Suprapubic skin (tissue), 3 donors: Measurements from ENCODE around the gene HACD1.

ENCODE experiments used
- EP300 ChIP-seq: sonication (generic); formaldehyde crosslinking; IDR thresholded peaks from one replicate; pipeline ENCODE4 v1.6.1; 2017; ENCODE audit warnings: antibody characterized with exemption
- POLR2A ChIP-seq, 2 donors: fragments of 450-650 bp; IDR thresholded peaks; one replicate each; pipeline ENCODE4 v1.6.1; 2017; ENCODE audit warnings: antibody characterized with exemption in 2 of 2, mild to moderate bottlenecking in 2 of 2, moderate library complexity in 2 of 2
- TF ChIP-seq, protein P1 (sequence below), 2 donors: fragments of 200-600 bp in 1 of 2; fragments of 450-650 bp in 1 of 2; sonication (generic) in 1 of 2; IDR thresholded peaks; one replicate each; pipeline ENCODE4 v1.5.1; 2016 to 2019; ENCODE audit warnings: antibody characterized with exemption in 2 of 2, mild to moderate bottlenecking in 1 of 2, moderate library complexity in 1 of 2

DNA sequence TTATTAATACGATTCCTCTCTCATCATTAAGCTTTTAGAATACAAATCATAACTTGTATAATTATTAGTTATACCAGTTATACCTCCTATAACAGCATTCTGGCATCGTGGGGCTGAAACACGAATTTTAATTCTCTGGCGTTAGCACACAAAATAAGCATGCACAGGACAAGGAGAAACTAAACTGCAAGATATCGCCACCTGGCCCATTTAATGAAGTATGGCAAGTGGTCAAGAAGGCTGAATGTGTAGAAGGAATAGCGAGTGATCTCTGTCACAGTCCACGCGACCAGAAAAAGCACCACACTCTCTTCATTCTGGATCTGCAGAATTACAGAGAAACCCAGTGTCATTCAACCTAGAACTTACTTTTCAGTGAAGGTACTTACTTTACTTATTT, 18.1 kb downstream of the HACD1 start:
- no peak for TF ChIP-seq EP300
- TF ChIP-seq, protein P1, sequence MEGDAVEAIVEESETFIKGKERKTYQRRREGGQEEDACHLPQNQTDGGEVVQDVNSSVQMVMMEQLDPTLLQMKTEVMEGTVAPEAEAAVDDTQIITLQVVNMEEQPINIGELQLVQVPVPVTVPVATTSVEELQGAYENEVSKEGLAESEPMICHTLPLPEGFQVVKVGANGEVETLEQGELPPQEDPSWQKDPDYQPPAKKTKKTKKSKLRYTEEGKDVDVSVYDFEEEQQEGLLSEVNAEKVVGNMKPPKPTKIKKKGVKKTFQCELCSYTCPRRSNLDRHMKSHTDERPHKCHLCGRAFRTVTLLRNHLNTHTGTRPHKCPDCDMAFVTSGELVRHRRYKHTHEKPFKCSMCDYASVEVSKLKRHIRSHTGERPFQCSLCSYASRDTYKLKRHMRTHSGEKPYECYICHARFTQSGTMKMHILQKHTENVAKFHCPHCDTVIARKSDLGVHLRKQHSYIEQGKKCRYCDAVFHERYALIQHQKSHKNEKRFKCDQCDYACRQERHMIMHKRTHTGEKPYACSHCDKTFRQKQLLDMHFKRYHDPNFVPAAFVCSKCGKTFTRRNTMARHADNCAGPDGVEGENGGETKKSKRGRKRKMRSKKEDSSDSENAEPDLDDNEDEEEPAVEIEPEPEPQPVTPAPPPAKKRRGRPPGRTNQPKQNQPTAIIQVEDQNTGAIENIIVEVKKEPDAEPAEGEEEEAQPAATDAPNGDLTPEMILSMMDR (IDR thresholded peaks at IDR 0.05) = no peak
- no peak for TF ChIP-seq POLR2A (IDR thresholded peaks at IDR 0.05)
